HepG2 (cell line): ENCODE data around the gene NDUFB3. TPM values are rescaled to one million over a fixed set of nuclear protein-coding genes. Genes with fewer than 3 reads are reported as not detected.

Source experiments
- ARID2 ChIP-seq: sonication (generic); formaldehyde crosslinking; IDR thresholded peaks from 2 replicates; pipeline ENCODE4 v1.8.1; 2022; ENCODE audit warnings: mild to moderate bottlenecking, missing genetic modification reagents, borderline replicate concordance
- EHMT2 ChIP-seq: fragments of 200-600 bp; sonication (generic); IDR thresholded peaks from 2 replicates; pipeline ENCODE4 v1.7.0; 2017; ENCODE audit warnings: antibody characterized with exemption, low read depth, low read length, borderline replicate concordance
- GTF3A ChIP-seq: sonication (generic); formaldehyde crosslinking; conservative IDR thresholded peaks from 2 replicates; pipeline ENCODE4 v1.4.0; 2020; ENCODE audit warnings: mild to moderate bottlenecking, missing genetic modification reagents
- JARID2 ChIP-seq: sonication (generic); formaldehyde crosslinking; IDR thresholded peaks from 2 replicates; pipeline ENCODE4 v1.8.1; 2023; ENCODE audit warnings: missing genetic modification reagents, inconsistent platforms; ENCODE audit not compliant: insufficient replicate concordance
- KDM3A ChIP-seq: IDR thresholded peaks from 2 replicates; pipeline ENCODE4 v1.6.1; 2018; ENCODE audit warnings: low read depth, missing compliant biosample characterization
- KDM4B ChIP-seq: sonication (generic); formaldehyde crosslinking; IDR thresholded peaks from 2 replicates; pipeline ENCODE4 v1.4.0; 2020; ENCODE audit warnings: missing genetic modification reagents
- MEIS2 ChIP-seq: sonication (generic); formaldehyde crosslinking; IDR thresholded peaks from 2 replicates; pipeline ENCODE4 v1.9.0; 2021; ENCODE audit warnings: mild to moderate bottlenecking, missing genetic modification reagents
- NFYB ChIP-seq: sonication (generic); formaldehyde crosslinking; IDR thresholded peaks from 2 replicates; pipeline ENCODE4 v1.4.0; 2020; ENCODE audit warnings: missing genetic modification reagents
- PAF1 ChIP-seq: IDR thresholded peaks from 2 replicates; pipeline ENCODE4 v1.6.1; 2016; ENCODE audit warnings: missing genetic modification reagents, missing compliant biosample characterization
- PHF20 ChIP-seq: sonication (generic); formaldehyde crosslinking; IDR thresholded peaks from 2 replicates; pipeline ENCODE4 v1.5.0; 2020; ENCODE audit warnings: mild to moderate bottlenecking, missing genetic modification reagents
- PHF21A ChIP-seq: sonication (generic); formaldehyde crosslinking; IDR thresholded peaks from 2 replicates; pipeline ENCODE4 v1.5.0; 2020; ENCODE audit warnings: mild to moderate bottlenecking, missing genetic modification reagents
- PLRG1 ChIP-seq: fragments of 450-650 bp; conservative IDR thresholded peaks from 2 replicates; pipeline ENCODE4 v1.6.1; 2016
- POLR2AphosphoS5 ChIP-seq: IDR thresholded peaks from 2 replicates; pipeline ENCODE4 v1.6.1; 2012; ENCODE audit warnings: low read depth, low read length
- PPARG ChIP-seq: conservative IDR thresholded peaks from 2 replicates; pipeline ENCODE4 v1.6.1; 2016; ENCODE audit warnings: missing biosample characterization, missing genetic modification reagents
- SNAPC2 ChIP-seq: sonication (generic); formaldehyde crosslinking; IDR thresholded peaks from 2 replicates; pipeline ENCODE4 v1.8.1; 2022; ENCODE audit warnings: mild to moderate bottlenecking, missing genetic modification reagents
- SPEN ChIP-seq: sonication (generic); formaldehyde crosslinking; IDR thresholded peaks from 2 replicates; pipeline ENCODE4 v1.5.1; 2020; ENCODE audit warnings: low read depth, mild to moderate bottlenecking, missing genetic modification reagents
- ZNF143 ChIP-seq: sonication (generic); formaldehyde crosslinking; IDR thresholded peaks from 2 replicates; pipeline ENCODE4 v1.4.0; 2020; ENCODE audit warnings: missing genetic modification reagents
- ZNF607 ChIP-seq: sonication (generic); formaldehyde crosslinking; IDR thresholded peaks from 2 replicates; pipeline ENCODE4 v1.5.1; 2020; ENCODE audit warnings: missing genetic modification reagents, mild to moderate bottlenecking, borderline replicate concordance
- ZNF652 ChIP-seq: IDR thresholded peaks from 2 replicates; pipeline ENCODE4 v1.6.1; 2016; ENCODE audit warnings: low read depth, borderline replicate concordance
- ZNF672 ChIP-seq: sonication (generic); formaldehyde crosslinking; IDR thresholded peaks from 2 replicates; pipeline ENCODE4 v1.8.1; 2022; ENCODE audit warnings: missing genetic modification reagents
- ZNF691 ChIP-seq: sonication (generic); formaldehyde crosslinking; IDR thresholded peaks from 2 replicates; pipeline ENCODE4 v1.4.0; 2020; ENCODE audit warnings: missing genetic modification reagents, low read depth, mild to moderate bottlenecking, borderline replicate concordance
- ZNF720 ChIP-seq: sonication (generic); formaldehyde crosslinking; IDR thresholded peaks from 2 replicates; pipeline ENCODE4 v1.4.0; 2020; ENCODE audit warnings: missing genetic modification reagents
- ZNF740 ChIP-seq: sonication (generic); formaldehyde crosslinking; IDR thresholded peaks from 2 replicates; pipeline ENCODE4 v1.4.0; 2020; ENCODE audit warnings: missing genetic modification reagents
- ZNF782 ChIP-seq: sonication (generic); formaldehyde crosslinking; IDR thresholded peaks from 2 replicates; pipeline ENCODE4 v1.4.0; 2020; ENCODE audit warnings: missing genetic modification reagents, mild to moderate bottlenecking, borderline replicate concordance
- ZNF792 ChIP-seq: IDR thresholded peaks from 2 replicates; pipeline ENCODE4 v1.6.1; 2016
- polyA plus RNA-seq, 8 experiments: library from polyadenylated mRNA; depleted of rRNA in 3 of 8; stranded (reverse) in 7 of 8; unstranded in 1 of 8; fragments of >200 nt; fragmentation: Illumina TruSeq in 4 of 8; extraction: Trizol in 4 of 8; gene quantifications; 2 replicates each; pipeline versions ENCODE4 v1.2.1 to v1.2.3, GENCODE V29; 2011 to 2016; ENCODE audit warnings: low read depth in 4 of 8, missing spikeins in 1 of 8, mixed read lengths in 1 of 8; ENCODE audit not compliant: insufficient read depth in 1 of 8
- total RNA-seq, 5 experiments: library from RNA; depleted of rRNA; stranded (reverse); fragments of >200 nt; fragmentation: Illumina TruSeq; extraction: Trizol; gene quantifications; 2 replicates each; pipeline ENCODE4 v1.2.3, GENCODE V29; 2016; ENCODE audit warnings: low read depth in 1 of 5
- TF ChIP-seq, protein P1 (sequence below): sonication (generic); formaldehyde crosslinking; IDR thresholded peaks from 2 replicates; pipeline ENCODE4 v1.4.0; 2020; ENCODE audit warnings: missing genetic modification reagents, borderline replicate concordance

Gene NDUFB3
- total and polyA plus RNA-seq, 2 of the 13 experiments (the other 11 are each of a cell fraction or from before 2014, with no cell fraction given) = 50.7 to 159 TPM

GRCh38 chr2:201116115-201116958 lies 44.5 kb downstream of the NDUFB3 start, which contains the start of gene CFLAR (continued):
- TF ChIP-seq ARID2 (CRISPR knock-in tag) = no peak
- no peak for TF ChIP-seq NFYB
- TF ChIP-seq MEIS2 (CRISPR knock-in tag) = peak; percentile 44
- peak; percentile 87; the same call in 1 of the 2 replicates for TF ChIP-seq PHF21A (CRISPR knock-in tag)
- TF ChIP-seq EHMT2 = no peak
- peak; percentile 75; the same call in 1 of the 2 replicates for TF ChIP-seq SNAPC2 (CRISPR knock-in tag)
- TF ChIP-seq PAF1 (CRISPR knock-in tag) = no peak
- peak; percentile 39 for TF ChIP-seq PHF20 (CRISPR knock-in tag)
- TF ChIP-seq ZNF740 (CRISPR knock-in tag) = peak; percentile 79
- TF ChIP-seq ZNF143 (CRISPR knock-in tag) = no peak; the same call in 1 of the 2 replicates
- TF ChIP-seq ZNF691 (CRISPR knock-in tag) = peak; percentile 68
- TF ChIP-seq JARID2 (CRISPR knock-in tag) = peak; percentile 89
- TF ChIP-seq KDM3A (CRISPR knock-in tag) = 0 out of 2 replicates have a peak, but pooled peaks have one; percentile 69
- no peak; the same call in 1 of the 2 replicates for TF ChIP-seq GTF3A (CRISPR knock-in tag)
- peak; percentile 71 for TF ChIP-seq ZNF782
- 0 out of 2 replicates have a peak, but pooled peaks have one; percentile 32 for TF ChIP-seq ZNF652 (CRISPR knock-in tag)
- TF ChIP-seq, protein P1, sequence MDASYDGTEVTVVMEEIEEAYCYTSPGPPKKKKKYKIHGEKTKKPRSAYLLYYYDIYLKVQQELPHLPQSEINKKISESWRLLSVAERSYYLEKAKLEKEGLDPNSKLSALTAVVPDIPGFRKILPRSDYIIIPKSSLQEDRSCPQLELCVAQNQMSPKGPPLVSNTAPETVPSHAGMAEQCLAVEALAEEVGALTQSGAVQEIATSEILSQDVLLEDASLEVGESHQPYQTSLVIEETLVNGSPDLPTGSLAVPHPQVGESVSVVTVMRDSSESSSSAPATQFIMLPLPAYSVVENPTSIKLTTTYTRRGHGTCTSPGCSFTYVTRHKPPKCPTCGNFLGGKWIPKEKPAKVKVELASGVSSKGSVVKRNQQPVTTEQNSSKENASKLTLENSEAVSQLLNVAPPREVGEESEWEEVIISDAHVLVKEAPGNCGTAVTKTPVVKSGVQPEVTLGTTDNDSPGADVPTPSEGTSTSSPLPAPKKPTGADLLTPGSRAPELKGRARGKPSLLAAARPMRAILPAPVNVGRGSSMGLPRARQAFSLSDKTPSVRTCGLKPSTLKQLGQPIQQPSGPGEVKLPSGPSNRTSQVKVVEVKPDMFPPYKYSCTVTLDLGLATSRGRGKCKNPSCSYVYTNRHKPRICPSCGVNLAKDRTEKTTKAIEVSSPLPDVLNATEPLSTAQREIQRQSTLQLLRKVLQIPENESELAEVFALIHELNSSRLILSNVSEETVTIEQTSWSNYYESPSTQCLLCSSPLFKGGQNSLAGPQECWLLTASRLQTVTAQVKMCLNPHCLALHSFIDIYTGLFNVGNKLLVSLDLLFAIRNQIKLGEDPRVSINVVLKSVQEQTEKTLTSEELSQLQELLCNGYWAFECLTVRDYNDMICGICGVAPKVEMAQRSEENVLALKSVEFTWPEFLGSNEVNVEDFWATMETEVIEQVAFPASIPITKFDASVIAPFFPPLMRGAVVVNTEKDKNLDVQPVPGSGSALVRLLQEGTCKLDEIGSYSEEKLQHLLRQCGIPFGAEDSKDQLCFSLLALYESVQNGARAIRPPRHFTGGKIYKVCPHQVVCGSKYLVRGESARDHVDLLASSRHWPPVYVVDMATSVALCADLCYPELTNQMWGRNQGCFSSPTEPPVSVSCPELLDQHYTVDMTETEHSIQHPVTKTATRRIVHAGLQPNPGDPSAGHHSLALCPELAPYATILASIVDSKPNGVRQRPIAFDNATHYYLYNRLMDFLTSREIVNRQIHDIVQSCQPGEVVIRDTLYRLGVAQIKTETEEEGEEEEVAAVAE = peak; percentile 50; the same call in 1 of the 2 replicates
- TF ChIP-seq PLRG1 = no peak
- peak; percentile 92 for TF ChIP-seq ZNF607 (CRISPR knock-in tag)
- TF ChIP-seq PPARG (CRISPR knock-in tag) = peak; percentile 74
- peak; percentile 83; the same call in 1 of the 2 replicates for TF ChIP-seq ZNF672 (CRISPR knock-in tag)
- TF ChIP-seq POLR2AphosphoS5 = peak; percentile 83
- no peak for TF ChIP-seq ZNF720
- TF ChIP-seq KDM4B = 0 out of 2 replicates have a peak, but pooled peaks have one; percentile 14
- peak; percentile 19 for TF ChIP-seq SPEN
- peak; percentile 79 for TF ChIP-seq ZNF792
